ENCODE results near the gene GAL3ST1.

- TF ChIP-seq, protein P1, sequence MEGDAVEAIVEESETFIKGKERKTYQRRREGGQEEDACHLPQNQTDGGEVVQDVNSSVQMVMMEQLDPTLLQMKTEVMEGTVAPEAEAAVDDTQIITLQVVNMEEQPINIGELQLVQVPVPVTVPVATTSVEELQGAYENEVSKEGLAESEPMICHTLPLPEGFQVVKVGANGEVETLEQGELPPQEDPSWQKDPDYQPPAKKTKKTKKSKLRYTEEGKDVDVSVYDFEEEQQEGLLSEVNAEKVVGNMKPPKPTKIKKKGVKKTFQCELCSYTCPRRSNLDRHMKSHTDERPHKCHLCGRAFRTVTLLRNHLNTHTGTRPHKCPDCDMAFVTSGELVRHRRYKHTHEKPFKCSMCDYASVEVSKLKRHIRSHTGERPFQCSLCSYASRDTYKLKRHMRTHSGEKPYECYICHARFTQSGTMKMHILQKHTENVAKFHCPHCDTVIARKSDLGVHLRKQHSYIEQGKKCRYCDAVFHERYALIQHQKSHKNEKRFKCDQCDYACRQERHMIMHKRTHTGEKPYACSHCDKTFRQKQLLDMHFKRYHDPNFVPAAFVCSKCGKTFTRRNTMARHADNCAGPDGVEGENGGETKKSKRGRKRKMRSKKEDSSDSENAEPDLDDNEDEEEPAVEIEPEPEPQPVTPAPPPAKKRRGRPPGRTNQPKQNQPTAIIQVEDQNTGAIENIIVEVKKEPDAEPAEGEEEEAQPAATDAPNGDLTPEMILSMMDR (IDR thresholded peaks at IDR 0.05; ENCODE audit: borderline replicate concordance, extremely low read depth, low read length, poor library complexity, severe bottlenecking): no peak
- no peak for TF ChIP-seq EZH2 (IDR thresholded peaks at IDR 0.05; ENCODE audit: borderline replicate concordance, low read depth, low read length, severe bottlenecking)
These were observed 669 bp upstream of the GAL3ST1 start for GRCh38 chr22:30574997-30575671.
